ENCODE results near the gene PCYT1A. TPM values are rescaled to one million over a fixed set of nuclear protein-coding genes. Genes with fewer than 3 reads are reported as not detected.

Gene PCYT1A
- total RNA-seq, 1 donor = 86.1 TPM

- H3K36me3 ChIP-seq (ENCODE audit: insufficient read depth, low read length) = no peaks in the 10 kb centered on the region
- no peaks in the 10 kb centered on the region for H3K4me1 ChIP-seq (ENCODE audit: insufficient read depth, low read length)
- peaks cover 6% of the 10 kb centered on the region for H3K27me3 ChIP-seq (ENCODE audit: insufficient read depth, low read length)
- H3K79me2 ChIP-seq (ENCODE audit: insufficient read depth, low read length) = no peaks in the 10 kb centered on the region
- H4K20me1 ChIP-seq (ENCODE audit: insufficient read depth, low read length) = no peaks in the 10 kb centered on the region
- no peak overlapping the region for H3K27ac ChIP-seq (ENCODE audit: low read depth, low read length)
- no peaks in the 10 kb centered on the region for H3K9me3 ChIP-seq (ENCODE audit: low read depth, low read length)
- no peak overlapping the region for H3K4me3 ChIP-seq (ENCODE audit: insufficient read depth, low read length)
- TF ChIP-seq, protein P1, sequence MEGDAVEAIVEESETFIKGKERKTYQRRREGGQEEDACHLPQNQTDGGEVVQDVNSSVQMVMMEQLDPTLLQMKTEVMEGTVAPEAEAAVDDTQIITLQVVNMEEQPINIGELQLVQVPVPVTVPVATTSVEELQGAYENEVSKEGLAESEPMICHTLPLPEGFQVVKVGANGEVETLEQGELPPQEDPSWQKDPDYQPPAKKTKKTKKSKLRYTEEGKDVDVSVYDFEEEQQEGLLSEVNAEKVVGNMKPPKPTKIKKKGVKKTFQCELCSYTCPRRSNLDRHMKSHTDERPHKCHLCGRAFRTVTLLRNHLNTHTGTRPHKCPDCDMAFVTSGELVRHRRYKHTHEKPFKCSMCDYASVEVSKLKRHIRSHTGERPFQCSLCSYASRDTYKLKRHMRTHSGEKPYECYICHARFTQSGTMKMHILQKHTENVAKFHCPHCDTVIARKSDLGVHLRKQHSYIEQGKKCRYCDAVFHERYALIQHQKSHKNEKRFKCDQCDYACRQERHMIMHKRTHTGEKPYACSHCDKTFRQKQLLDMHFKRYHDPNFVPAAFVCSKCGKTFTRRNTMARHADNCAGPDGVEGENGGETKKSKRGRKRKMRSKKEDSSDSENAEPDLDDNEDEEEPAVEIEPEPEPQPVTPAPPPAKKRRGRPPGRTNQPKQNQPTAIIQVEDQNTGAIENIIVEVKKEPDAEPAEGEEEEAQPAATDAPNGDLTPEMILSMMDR (IDR thresholded peaks at IDR 0.05; ENCODE audit: extremely low read depth, low read depth, low read length) = peak; percentile 34
- H2AFZ ChIP-seq (ENCODE audit: low read length) = no peak overlapping the region
- no peak overlapping the region for H3K4me2 ChIP-seq (ENCODE audit: insufficient read depth, low read length)
- DNase-seq (ENCODE audit: insufficient read length, low spot score, missing footprints) = peak; percentile 76
These were observed 88.5 kb downstream of the PCYT1A start for GRCh38 chr3:196198771-196199753.

GRCh38 chr3:196198081-196198675 lies 89.3 kb downstream of the PCYT1A start:
- Histone ChIP-seq H3K27me3 (ENCODE audit: insufficient read depth, low read length) (peaks cover under 1% of the 10 kb centered on the region), H2AFZ (ENCODE audit: low read length) (no peak overlapping the region), H3K79me2 (ENCODE audit: insufficient read depth, low read length) (no peaks in the 10 kb centered on the region), H3K27ac (ENCODE audit: low read depth, low read length) (no peak overlapping the region), H3K36me3 (ENCODE audit: insufficient read depth, low read length) (no peaks in the 10 kb centered on the region), H3K4me2 (ENCODE audit: insufficient read depth, low read length) (no peak overlapping the region), H3K4me1 (ENCODE audit: insufficient read depth, low read length) (no peaks in the 10 kb centered on the region), H3K4me3 (ENCODE audit: insufficient read depth, low read length) (no peak overlapping the region), H4K20me1 (ENCODE audit: insufficient read depth, low read length) (no peaks in the 10 kb centered on the region), H3K9me3 (ENCODE audit: low read depth, low read length) (no peaks in the 10 kb centered on the region)
- peak; percentile 53 for DNase-seq (ENCODE audit: insufficient read length, low spot score, missing footprints)
- TF ChIP-seq, protein P1 (IDR thresholded peaks at IDR 0.05; ENCODE audit: extremely low read depth, low read depth, low read length) = no peak

DNA sequence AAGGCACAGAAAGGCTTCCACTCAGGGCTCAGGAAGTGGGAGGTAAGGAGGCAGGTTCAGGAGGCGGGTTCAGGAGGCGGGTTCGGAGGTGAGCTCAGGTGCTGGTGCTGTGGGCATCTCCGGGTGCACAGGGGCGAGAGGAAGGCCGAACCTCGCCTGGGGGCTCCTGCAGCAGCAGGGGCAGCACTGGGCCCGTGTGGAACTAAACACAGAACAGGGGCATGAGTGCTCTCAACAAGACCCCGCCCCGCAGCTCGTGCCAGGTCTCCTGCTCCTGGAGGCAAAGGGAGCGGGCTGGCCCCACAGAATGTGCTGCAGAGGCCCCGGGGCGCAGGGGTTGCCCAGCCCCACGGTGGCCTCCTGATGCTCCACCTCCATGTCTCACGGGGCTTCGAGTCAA lies 90.0 kb downstream of the PCYT1A start:
- Histone ChIP-seq H4K20me1 (ENCODE audit: insufficient read depth, low read length) (no peaks in the 10 kb centered on the region), H3K27ac (ENCODE audit: low read depth, low read length) (no peak overlapping the region), H3K4me1 (ENCODE audit: insufficient read depth, low read length) (no peaks in the 10 kb centered on the region), H2AFZ (ENCODE audit: low read length) (no peak overlapping the region), H3K4me2 (ENCODE audit: insufficient read depth, low read length) (no peak overlapping the region), H3K36me3 (ENCODE audit: insufficient read depth, low read length) (no peaks in the 10 kb centered on the region), H3K4me3 (ENCODE audit: insufficient read depth, low read length) (no peak overlapping the region), H3K9me3 (ENCODE audit: low read depth, low read length) (no peaks in the 10 kb centered on the region), H3K79me2 (ENCODE audit: insufficient read depth, low read length) (no peaks in the 10 kb centered on the region), H3K27me3 (ENCODE audit: insufficient read depth, low read length) (no peaks in the 10 kb centered on the region)
- DNase-seq (ENCODE audit: insufficient read length, low spot score, missing footprints) = peak; percentile 49
- TF ChIP-seq, protein P1 (IDR thresholded peaks at IDR 0.05; ENCODE audit: extremely low read depth, low read depth, low read length) = no peak

Measured in osteoblast (primary cell).